Suprapubic skin (tissue), 3 donors: ENCODE measurements around the gene ADK.

Experiments
- CTCF ChIP-seq, 2 donors: fragments of 200-600 bp in 1 of 2; fragments of 450-650 bp in 1 of 2; sonication (generic) in 1 of 2; IDR thresholded peaks; one replicate each; pipeline ENCODE4 v1.5.1; 2016 to 2019; ENCODE audit warnings: antibody characterized with exemption in 2 of 2, mild to moderate bottlenecking in 1 of 2, moderate library complexity in 1 of 2
- POLR2A ChIP-seq, 2 donors: fragments of 450-650 bp; IDR thresholded peaks; one replicate each; pipeline ENCODE4 v1.6.1; 2017; ENCODE audit warnings: antibody characterized with exemption in 2 of 2, mild to moderate bottlenecking in 2 of 2, moderate library complexity in 2 of 2

DNA sequence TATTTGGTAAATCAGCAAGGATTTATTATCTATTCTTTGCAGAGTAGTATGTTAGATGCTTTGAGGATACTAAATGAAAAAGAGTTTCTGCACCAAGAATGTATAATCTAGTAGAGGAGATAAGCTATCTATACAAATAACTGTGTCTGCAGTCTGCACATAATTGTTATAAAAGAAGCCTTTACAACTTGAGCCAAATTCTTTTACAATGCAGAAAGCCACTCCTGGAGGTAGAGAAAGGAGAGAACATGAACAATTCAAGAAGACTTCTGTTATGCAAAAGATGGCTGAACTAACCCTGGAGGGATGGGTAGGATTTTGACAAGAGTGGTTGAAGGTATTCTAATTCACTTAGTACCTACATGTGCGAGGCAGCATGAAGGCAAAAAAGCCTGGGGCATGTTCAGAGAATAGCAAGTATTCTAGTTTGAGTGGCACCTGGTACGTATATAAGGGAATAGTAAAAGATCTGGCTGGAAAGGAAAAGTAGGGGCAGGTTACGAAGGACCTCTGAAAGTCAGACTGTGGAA is 424.2 kb downstream of the ADK start:
- TF ChIP-seq CTCF (IDR thresholded peaks at IDR 0.05) (no peak), POLR2A (IDR thresholded peaks at IDR 0.05) (no peak)
